SU-DHL-6 (cell line): ENCODE measurements around the gene NRG3.

Source experiments
- H2AFZ ChIP-seq: fragments of 200-600 bp; sonication (generic); 2 replicates; pipeline ENCODE4 v1.6.1; 2014; ENCODE audit warnings: low read depth, mild to moderate bottlenecking, moderate library complexity, mixed read lengths, antibody characterized with exemption, low read length; ENCODE audit not compliant: severe bottlenecking
- H3F3A ChIP-seq: fragments of 200-600 bp; shearing (Covaris generic); 2 replicates; pipeline ENCODE4 v1.6.0; 2016; ENCODE audit warnings: antibody characterized with exemption, mild to moderate bottlenecking; ENCODE audit not compliant: insufficient read depth
- H3K27ac ChIP-seq: fragments of 200-600 bp; sonication (generic); 2 replicates; pipeline ENCODE4 v1.5.1; 2016; ENCODE audit warnings: low read depth, mild to moderate bottlenecking, low read length, moderate library complexity, mixed read lengths
- H3K27me3 ChIP-seq: fragments of 200-600 bp; sonication (generic), shearing (Covaris generic); 2 replicates; pipeline ENCODE4 v1.6.0; 2014; ENCODE audit warnings: mild to moderate bottlenecking, low read length
- H3K36me3 ChIP-seq: fragments of 200-600 bp; sonication (generic); 2 replicates; pipeline ENCODE4 v1.6.1; 2014; ENCODE audit warnings: mild to moderate bottlenecking, low read length, mixed read lengths
- H3K4me2 ChIP-seq: fragments of 300-600, 200-600 bp; shearing (Covaris generic), sonication (generic); 2 replicates; pipeline ENCODE4 v1.6.0; 2014; ENCODE audit warnings: low read length, low read depth, mild to moderate bottlenecking; ENCODE audit not compliant: poor library complexity, severe bottlenecking
- H3K4me3 ChIP-seq: fragments of 200-600 bp; sonication (generic); 2 replicates; pipeline ENCODE4 v1.5.1; 2014; ENCODE audit warnings: antibody characterized with exemption, low read length, mild to moderate bottlenecking, mixed read lengths; ENCODE audit not compliant: insufficient read depth, poor library complexity, severe bottlenecking
- H3K79me2 ChIP-seq: fragments of 200-600 bp; sonication (generic); 2 replicates; pipeline ENCODE4 v1.6.1; 2014; ENCODE audit warnings: mild to moderate bottlenecking, low read length, moderate library complexity; ENCODE audit not compliant: insufficient read depth
- H3K9ac ChIP-seq: fragments of 200-600 bp; sonication (generic); 2 replicates; pipeline ENCODE4 v1.7.0; 2014; ENCODE audit warnings: mild to moderate bottlenecking, low read length
- H3K9me2 ChIP-seq: fragments of 200-600 bp; sonication (generic); replicated peaks from 2 replicates; pipeline ENCODE4 v1.6.1; 2014; ENCODE audit warnings: low read length; ENCODE audit not compliant: insufficient read depth
- H3K9me3 ChIP-seq: fragments of 200-600 bp; sonication (generic); 2 replicates; pipeline ENCODE4 v1.6.1; 2014; ENCODE audit warnings: low read length, mixed read lengths; ENCODE audit not compliant: insufficient read depth
- H4K20me1 ChIP-seq: fragments of 200-600 bp; sonication (generic); 2 replicates; pipeline ENCODE4 v1.6.1; 2014; ENCODE audit warnings: low read depth, mild to moderate bottlenecking, antibody characterized with exemption, low read length, moderate library complexity, mixed read lengths
- CTCF ChIP-seq: fragments of 200-600 bp; sonication (generic); IDR thresholded peaks from one replicate; pipeline ENCODE4 v1.5.1; 2017; ENCODE audit warnings: antibody characterized with exemption, mild to moderate bottlenecking, low read length, moderate library complexity; ENCODE audit not compliant: insufficient read depth, poor library complexity, severe bottlenecking
- EZH2phosphoT487 ChIP-seq: fragments of 200-600 bp; sonication (generic), shearing (Covaris generic); conservative IDR thresholded peaks from 2 replicates; pipeline ENCODE4 v1.6.1; 2018; ENCODE audit warnings: mild to moderate bottlenecking, antibody characterized with exemption, low read length, moderate library complexity, mixed read lengths

NRG3 gene

GRCh38 chr10:82440775-82441174 lies 565.8 kb downstream of the NRG3 start:
- Histone ChIP-seq H4K20me1 (no peaks in the 10 kb centered on the region), H3K36me3 (no peaks in the 10 kb centered on the region), H3K9me2 (no peaks in the 10 kb centered on the region), H3K9ac (no peak overlapping the region), H3K79me2 (no peaks in the 10 kb centered on the region), H3K4me3 (no peak overlapping the region), H3F3A (no peaks in the 10 kb centered on the region), H3K27ac (no peak overlapping the region), H2AFZ (no peak overlapping the region), H3K9me3 (no peaks in the 10 kb centered on the region), H3K4me2 (no peak overlapping the region), H3K27me3 (no peaks in the 10 kb centered on the region)
- TF ChIP-seq CTCF (no peak), EZH2phosphoT487 (no peak)

GRCh38 chr10:82452046-82452445 lies 577.1 kb downstream of the NRG3 start:
- H3K4me2 ChIP-seq, result no peak overlapping the region
- no peaks in the 10 kb centered on the region for H4K20me1 ChIP-seq
- no peaks in the 10 kb centered on the region for H3F3A ChIP-seq
- H3K79me2 ChIP-seq, result no peaks in the 10 kb centered on the region
- H3K4me3 ChIP-seq, result no peak overlapping the region
- TF ChIP-seq CTCF (no peak), EZH2phosphoT487 (no peak)
- H3K9ac ChIP-seq, result no peak overlapping the region
- no peaks in the 10 kb centered on the region for H3K27me3 ChIP-seq
- no peaks in the 10 kb centered on the region for H3K9me2 ChIP-seq
- no peak overlapping the region for H2AFZ ChIP-seq
- H3K9me3 ChIP-seq, result no peaks in the 10 kb centered on the region
- H3K36me3 ChIP-seq, result no peaks in the 10 kb centered on the region
- no peak overlapping the region for H3K27ac ChIP-seq

- no peak for TF ChIP-seq CTCF
- no peak for TF ChIP-seq EZH2phosphoT487
- Histone ChIP-seq H3K9ac (no peak overlapping the region), H2AFZ (no peak overlapping the region), H3K9me2 (no peaks in the 10 kb centered on the region), H3K27me3 (no peaks in the 10 kb centered on the region), H3K4me2 (no peak overlapping the region), H3K36me3 (no peaks in the 10 kb centered on the region), H4K20me1 (no peaks in the 10 kb centered on the region), H3K9me3 (no peaks in the 10 kb centered on the region), H3K79me2 (no peaks in the 10 kb centered on the region), H3K27ac (no peak overlapping the region), H3K4me3 (no peak overlapping the region), H3F3A (no peaks in the 10 kb centered on the region)
These were observed 577.7 kb downstream of the NRG3 start for GRCh38 chr10:82452676-82453075.
